ENCODE data around the gene UNC93B1. TPM values are rescaled to one million over a fixed set of nuclear protein-coding genes. Genes with fewer than 3 reads are reported as not detected.

UNC93B1 gene
- total RNA-seq, 5 donors from 2014 or later (not counting 1 experiment from before 2014, with no cell fraction given): 16.7 to 38.6 (median 27.8) TPM

DNA sequence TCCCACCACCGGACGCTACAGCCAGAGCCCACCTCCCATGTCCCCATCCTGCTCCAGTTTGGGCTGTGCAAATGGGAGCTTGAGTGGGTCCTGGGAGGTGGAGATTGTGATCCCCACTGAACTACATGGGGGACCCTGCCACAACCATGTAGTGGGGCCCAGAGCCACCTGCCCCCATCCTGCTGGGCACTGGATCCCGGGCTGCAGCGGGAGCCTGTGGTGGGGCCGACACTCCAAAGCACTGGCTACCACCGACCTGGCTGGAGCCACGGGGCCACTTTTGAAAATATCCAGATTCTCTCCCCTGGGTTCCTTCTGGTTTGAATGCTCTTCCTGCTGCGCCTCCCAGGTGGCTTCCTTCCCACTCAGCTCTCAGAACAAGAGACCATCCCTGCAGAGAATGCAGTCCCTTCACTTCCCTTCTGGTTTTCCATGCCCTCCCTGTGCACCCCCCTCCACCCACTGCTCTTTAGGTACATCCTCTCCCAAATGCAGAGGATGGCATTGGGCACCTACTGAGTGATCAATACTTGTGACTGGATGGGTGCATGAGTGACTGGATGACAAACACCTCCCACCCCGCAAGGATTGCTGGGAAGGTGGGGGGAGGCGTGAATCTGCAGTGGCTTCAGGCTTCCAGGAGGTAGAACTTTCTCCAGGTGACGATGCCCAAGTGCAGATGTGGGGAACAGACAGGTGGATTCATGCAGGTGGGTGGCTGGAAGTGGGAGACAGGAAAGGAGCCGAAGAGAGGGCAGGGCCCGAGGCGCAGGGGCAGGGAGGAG lies 846 bp upstream of the UNC93B1 start:
- Mint-ChIP-seq H3K27ac (peak overlapping the region; percentile 78 to 82), H3K4me1 (peaks cover 19 to 37% (median 25%) of the 10 kb centered on the region in 3 donors), H3K27me3 (no peaks in the 10 kb centered on the region), H3K4me3 (peak overlapping the region; percentile 82 to 84 (median 83)), H3K36me3 (no peaks in the 10 kb centered on the region), H3K9me3 (no peaks in the 10 kb centered on the region)
- Histone ChIP-seq H3K27me3 (replicated peaks in 1 of 2; ENCODE audit: control insufficient read depth in 2 of 2, extremely low read depth in 1 of 2, insufficient read depth in 2 of 2, low read length in 1 of 2) (peaks cover 0 to 4% of the 10 kb centered on the region in 2 experiments), H3K27ac (ENCODE audit: low read length) (peak overlapping the region; percentile 47), H3K4me3 (ENCODE audit: control insufficient read depth in 1 of 2, extremely low read depth in 1 of 2, low read length in 1 of 2) (peak overlapping the region in 1 of 2 donors; percentile 52), H3K36me3 (ENCODE audit: control insufficient read depth in 2 of 2, extremely low read depth in 1 of 2, insufficient read depth in 1 of 2, low read length in 1 of 2) (no peaks in the 10 kb centered on the region), H3K4me1 (ENCODE audit: control insufficient read depth in 1 of 2, extremely low read depth in 1 of 2, insufficient read depth in 2 of 2, low read length in 2 of 2) (peaks cover 0 to 27% of the 10 kb centered on the region in 2 experiments), H3K9me3 (no peaks in the 10 kb centered on the region)
- CTCF ChIA-PET: no interaction called here
- DNase-seq: no peak
- WGBS (ENCODE audit: insufficient coverage): 75% methylated on average over 9 of the region's 14 CpGs
- no peak for ATAC-seq (replicated peaks in 1 of 4)
- POLR2A ChIA-PET: no interaction called here

DNA sequence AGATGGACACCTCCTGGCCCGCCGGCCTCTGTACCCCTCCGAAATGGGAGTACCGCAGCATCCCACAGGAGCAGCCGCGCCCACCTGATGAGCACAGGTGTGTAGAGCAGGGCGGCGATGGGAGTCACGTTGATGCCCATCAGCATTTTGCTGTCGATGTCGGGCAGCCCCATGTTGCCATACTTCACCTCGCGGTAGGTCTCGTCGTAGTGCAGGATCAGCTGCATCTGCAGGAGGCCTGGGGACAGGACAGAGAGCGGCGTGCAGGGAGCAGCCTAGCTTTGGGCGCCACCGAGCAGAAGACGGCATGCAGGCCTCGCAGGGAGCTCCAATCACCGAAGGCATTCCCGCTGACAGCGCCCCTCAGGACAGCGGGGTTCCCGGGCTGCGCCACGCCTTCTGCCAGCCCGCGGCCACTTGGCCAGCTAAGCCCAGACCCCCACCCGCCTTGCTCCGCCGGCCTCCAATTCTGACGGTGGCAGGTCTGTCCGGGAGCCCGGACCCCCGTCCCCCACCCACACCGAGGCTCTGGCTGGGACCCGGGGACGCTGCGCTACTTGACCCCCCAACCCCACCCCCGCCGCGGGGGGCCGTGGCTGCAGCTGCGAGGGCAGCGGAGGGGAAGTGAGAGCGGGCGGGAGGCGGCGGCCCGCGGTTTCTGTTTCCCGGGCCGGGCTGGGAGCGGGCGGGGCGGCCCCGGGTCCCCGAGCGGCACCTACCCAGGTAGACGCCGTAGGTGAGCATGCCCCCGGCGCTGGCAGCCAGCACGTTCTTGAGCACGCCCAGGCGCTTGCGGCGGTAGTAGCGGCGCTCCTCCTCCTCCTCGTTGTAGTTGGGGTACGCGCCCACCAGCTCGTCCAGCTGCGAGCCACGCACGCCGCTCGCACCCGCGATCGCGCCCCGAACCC lies 705 bp downstream of the UNC93B1 start:
- Mint-ChIP-seq H3K36me3 (no peaks in the 10 kb centered on the region), H3K27me3 (no peaks in the 10 kb centered on the region), H3K27ac (peak overlapping the region; percentile 83 to 86), H3K4me1 (peaks cover 19 to 32% (median 23%) of the 10 kb centered on the region in 3 donors), H3K4me3 (peak overlapping the region; percentile 71 to 83 (median 73)), H3K9me3 (no peaks in the 10 kb centered on the region)
- ChIA-PET POLR2A (interaction anchor here in 1 of 2 donors (0.6 kb wide), 1 partner anchor 117 kb away, joined by 8 read pairs; no protein-coding TSS in a partner anchor), CTCF (interaction anchor here in 1 of 2 donors (0.6 kb wide), 1 partner anchor 25 kb away, joined by 9 read pairs; no protein-coding TSS in a partner anchor)
- peaks cover 0 to 6% of the 10 kb centered on the region in 2 donors for H3K36me3 ChIP-seq (ENCODE audit: control insufficient read depth in 2 of 2, extremely low read depth in 1 of 2, insufficient read depth in 1 of 2, low read length in 1 of 2)
- H3K27ac ChIP-seq (ENCODE audit: low read length): peak overlapping the region; percentile 28
- peaks cover 0 to 4% of the 10 kb centered on the region in 2 experiments for H3K27me3 ChIP-seq (replicated peaks in 1 of 2; ENCODE audit: control insufficient read depth in 2 of 2, extremely low read depth in 1 of 2, insufficient read depth in 2 of 2, low read length in 1 of 2)
- H3K4me3 ChIP-seq (ENCODE audit: control insufficient read depth in 1 of 2, extremely low read depth in 1 of 2, low read length in 1 of 2): peak overlapping the region; percentile 26 to 37
- WGBS (ENCODE audit: insufficient coverage): 25% methylated on average over 77 of the region's 86 CpGs
- peaks cover 1 to 35% of the 10 kb centered on the region in 2 experiments for H3K4me1 ChIP-seq (ENCODE audit: control insufficient read depth in 1 of 2, extremely low read depth in 1 of 2, insufficient read depth in 2 of 2, low read length in 2 of 2)
- no peaks in the 10 kb centered on the region for H3K9me3 ChIP-seq
- peak; percentile 28 to 76 (median 62) for DNase-seq
- peak; percentile 83 to 86 (median 84) for ATAC-seq (replicated peaks in 1 of 4)

DNA sequence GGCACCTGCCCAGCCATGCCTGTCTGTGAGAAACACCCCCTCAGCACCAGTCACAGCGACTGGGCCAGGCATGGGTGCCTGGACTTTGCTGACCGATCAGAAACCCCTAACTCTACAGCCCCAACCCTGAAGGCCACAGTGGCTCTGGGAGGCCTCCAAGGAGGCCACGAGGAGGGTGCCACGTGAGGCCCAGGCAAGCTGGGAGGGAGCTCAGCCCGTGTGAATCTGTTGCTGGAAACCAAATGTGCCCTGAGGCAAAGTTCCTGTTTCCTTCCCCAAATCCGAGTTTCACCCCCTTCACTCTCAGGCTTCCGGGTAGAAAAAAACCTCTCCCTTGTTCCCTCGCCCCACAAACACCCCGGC lies 1.3 kb downstream of the UNC93B1 start:
- peaks cover 22 to 37% (median 30%) of the 10 kb centered on the region in 3 donors for H3K4me1 Mint-ChIP-seq
- WGBS (ENCODE audit: insufficient coverage): 72% methylated on average over 9 of the region's 9 CpGs
- H3K27ac Mint-ChIP-seq: peak overlapping the region; percentile 83 to 86

DNA sequence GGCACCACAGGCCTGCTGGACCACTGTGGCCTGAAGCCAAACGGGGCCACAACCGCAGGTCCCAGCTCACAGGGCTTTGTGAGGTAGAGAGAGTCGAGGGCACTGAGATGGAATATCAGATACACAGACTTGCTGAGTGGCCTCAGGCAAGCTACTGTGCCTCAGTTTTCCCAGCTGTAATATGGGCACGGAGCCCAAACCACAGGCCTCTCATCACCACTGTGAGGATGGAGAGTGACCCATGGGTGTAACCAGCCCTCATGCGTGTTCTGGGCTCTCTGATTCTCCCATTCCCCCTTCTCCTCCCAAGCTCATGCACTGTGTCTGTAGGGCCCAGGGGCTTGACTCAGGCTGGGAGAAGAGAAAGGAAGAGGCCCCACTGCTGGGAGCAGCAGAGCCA lies 4.2 kb downstream of the UNC93B1 start:
- DNase-seq (no peak), ATAC-seq (replicated peaks in 1 of 4) (no peak)
- 87% methylated on average over 3 of the region's 5 CpGs for WGBS (ENCODE audit: insufficient coverage)
- H3K4me1 ChIP-seq (ENCODE audit: control insufficient read depth in 1 of 2, extremely low read depth in 1 of 2, insufficient read depth in 2 of 2, low read length in 2 of 2): peaks cover 2 to 45% of the 10 kb centered on the region in 2 experiments
- peaks cover 18 to 40% (median 32%) of the 10 kb centered on the region in 3 donors for H3K4me1 Mint-ChIP-seq
- H3K4me3 ChIP-seq (ENCODE audit: control insufficient read depth in 1 of 2, extremely low read depth in 1 of 2, low read length in 1 of 2): no peak overlapping the region
- no peak overlapping the region for H3K27ac ChIP-seq (ENCODE audit: low read length)
- H3K27me3 ChIP-seq (replicated peaks in 1 of 2; ENCODE audit: control insufficient read depth in 2 of 2, extremely low read depth in 1 of 2, insufficient read depth in 2 of 2, low read length in 1 of 2): no peaks in the 10 kb centered on the region
- no peaks in the 10 kb centered on the region for H3K36me3 Mint-ChIP-seq
- H3K27ac Mint-ChIP-seq: no peak overlapping the region
- no peaks in the 10 kb centered on the region for H3K9me3 ChIP-seq
- peaks cover 0 to 6% of the 10 kb centered on the region in 2 donors for H3K36me3 ChIP-seq (ENCODE audit: control insufficient read depth in 2 of 2, extremely low read depth in 1 of 2, insufficient read depth in 1 of 2, low read length in 1 of 2)
- H3K27me3 Mint-ChIP-seq: no peaks in the 10 kb centered on the region
- POLR2A ChIA-PET: no interaction called here
- CTCF ChIA-PET: no interaction called here
- no peaks in the 10 kb centered on the region for H3K9me3 Mint-ChIP-seq
- no peak overlapping the region for H3K4me3 Mint-ChIP-seq

More for the DNA sequence above, 1.3 kb downstream of the UNC93B1 start:
- Mint-ChIP-seq H3K4me3 (peak overlapping the region; percentile 71 to 83 (median 73)), H3K27me3 (no peaks in the 10 kb centered on the region), H3K9me3 (no peaks in the 10 kb centered on the region), H3K36me3 (no peaks in the 10 kb centered on the region)
- Histone ChIP-seq H3K9me3 (no peaks in the 10 kb centered on the region), H3K36me3 (ENCODE audit: control insufficient read depth in 2 of 2, extremely low read depth in 1 of 2, insufficient read depth in 1 of 2, low read length in 1 of 2) (peaks cover 0 to 6% of the 10 kb centered on the region in 2 donors), H3K27me3 (replicated peaks in 1 of 2; ENCODE audit: control insufficient read depth in 2 of 2, extremely low read depth in 1 of 2, insufficient read depth in 2 of 2, low read length in 1 of 2) (no peaks in the 10 kb centered on the region), H3K27ac (ENCODE audit: low read length) (peak overlapping the region; percentile 28), H3K4me3 (ENCODE audit: control insufficient read depth in 1 of 2, extremely low read depth in 1 of 2, low read length in 1 of 2) (no peak overlapping the region), H3K4me1 (ENCODE audit: control insufficient read depth in 1 of 2, extremely low read depth in 1 of 2, insufficient read depth in 2 of 2, low read length in 2 of 2) (peaks cover 2 to 41% of the 10 kb centered on the region in 2 experiments)
- no peak for ATAC-seq (replicated peaks in 1 of 4)
- CTCF ChIA-PET: no interaction called here
- POLR2A ChIA-PET: interaction anchor here in 1 of 2 donors (0.7 kb wide), 1 partner anchor 209 kb away, joined by 3 read pairs; no protein-coding TSS in a partner anchor
- DNase-seq: peak in 1 of 35 experiments; percentile 9

DNA sequence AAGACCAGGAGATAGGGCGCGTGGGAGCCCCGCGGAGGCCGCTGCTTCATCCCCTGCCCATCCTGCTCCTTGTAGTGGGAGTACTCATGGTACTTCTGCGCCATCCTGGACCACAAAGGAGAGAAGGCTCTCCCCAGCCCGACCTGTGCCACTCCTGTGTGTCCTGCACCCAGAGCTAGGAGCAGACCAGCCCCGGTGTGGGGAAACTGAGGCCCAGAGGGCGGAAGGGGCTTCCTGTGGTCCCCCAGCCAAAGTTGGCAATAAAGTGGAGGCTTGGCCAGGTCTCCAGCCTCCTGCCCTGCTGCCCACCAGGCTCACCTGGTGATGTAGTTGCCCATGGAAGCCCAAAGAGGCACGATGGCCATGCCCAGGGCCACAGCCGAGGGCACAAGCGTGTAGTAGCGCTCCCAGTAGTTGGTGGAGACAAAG lies 4.7 kb downstream of the UNC93B1 start:
- Mint-ChIP-seq H3K4me3 (no peak overlapping the region), H3K27ac (no peak overlapping the region), H3K27me3 (no peaks in the 10 kb centered on the region), H3K4me1 (peaks cover 15 to 37% (median 34%) of the 10 kb centered on the region in 3 donors), H3K9me3 (no peaks in the 10 kb centered on the region), H3K36me3 (no peaks in the 10 kb centered on the region)
- H3K27me3 ChIP-seq (replicated peaks in 1 of 2; ENCODE audit: control insufficient read depth in 2 of 2, extremely low read depth in 1 of 2, insufficient read depth in 2 of 2, low read length in 1 of 2): no peaks in the 10 kb centered on the region
- H3K27ac ChIP-seq (ENCODE audit: low read length): no peak overlapping the region
- H3K4me3 ChIP-seq (ENCODE audit: control insufficient read depth in 1 of 2, extremely low read depth in 1 of 2, low read length in 1 of 2): no peak overlapping the region
- ATAC-seq (replicated peaks in 1 of 4): no peak
- CTCF ChIA-PET: no interaction called here
- no peaks in the 10 kb centered on the region for H3K9me3 ChIP-seq
- POLR2A ChIA-PET: no interaction called here
- H3K4me1 ChIP-seq (ENCODE audit: control insufficient read depth in 1 of 2, extremely low read depth in 1 of 2, insufficient read depth in 2 of 2, low read length in 2 of 2): peaks cover 2 to 43% of the 10 kb centered on the region in 2 experiments
- no peak for DNase-seq
- WGBS (ENCODE audit: insufficient coverage): 96% methylated on average over 13 of the region's 13 CpGs
- H3K36me3 ChIP-seq (ENCODE audit: control insufficient read depth in 2 of 2, extremely low read depth in 1 of 2, insufficient read depth in 1 of 2, low read length in 1 of 2): peaks cover 0 to 6% of the 10 kb centered on the region in 2 donors
